ENCODE measurements around the gene CXCL10. TPM values are rescaled to one million over a fixed set of nuclear protein-coding genes. Genes with fewer than 3 reads are reported as not detected.

CXCL10 gene
- 0.07 to 0.27 TPM (median 0.12 TPM) in 3 of 5 replicates, not detected in the others for total RNA-seq (2022; extraction: Qiagen RNA extraction; ENCODE audit: low read depth)

DNA sequence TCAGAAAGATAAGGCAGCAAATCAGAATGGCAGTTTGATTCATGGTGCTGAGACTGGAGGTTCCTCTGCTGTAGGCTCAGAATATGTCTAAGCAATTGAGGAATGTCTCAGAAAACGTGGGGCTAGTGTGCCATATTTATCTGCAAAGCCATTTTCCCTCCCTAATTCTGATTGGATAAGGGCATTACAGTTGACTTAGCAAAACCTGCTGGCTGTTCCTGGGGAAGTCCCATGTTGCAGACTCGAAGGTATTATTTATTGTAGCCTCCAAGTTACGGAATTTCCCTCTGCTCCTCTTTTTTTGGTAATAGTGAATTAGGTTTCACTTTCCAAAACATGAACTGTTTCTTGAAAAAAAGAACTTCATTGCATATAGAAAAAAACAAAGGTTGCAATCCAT is at the start of gene CXCL10:
Gene CXCL10 (minus strand): TSS at position 109 of the 400 bp plus-strand sequence. CDS start 66 bp downstream, at position 43.

GRCh38 chr4:76035799-76036380 is 12.6 kb upstream of the CXCL10 start, which contains the start of gene CXCL11:
TSS of gene CXCL11 (minus strand) at chr4:76036070. CDS start at chr4:76035987, 83 bp downstream.

GRCh38 chr4:76007089-76007862 is 16.0 kb downstream of the CXCL10 start, which contains the start of gene CXCL9:
TSS of gene CXCL9 (minus strand) at chr4:76007509. CDS start at chr4:76007449, 60 bp downstream.

Other genes with a start within 250 kb of the CXCL10 start
- not detected in 5 replicates for gene PPEF2, start 121.0 kb downstream of the CXCL10 start, total RNA-seq (2022; extraction: Qiagen RNA extraction; ENCODE audit: low read depth)
- 22.6 to 26.2 TPM (median 23.9 TPM) in 5 replicates for gene NAAA, start 82.5 kb downstream of the CXCL10 start, total RNA-seq (2022; extraction: Qiagen RNA extraction; ENCODE audit: low read depth)
- gene SDAD1, start 32.6 kb downstream of the CXCL10 start, total RNA-seq (2022; extraction: Qiagen RNA extraction; ENCODE audit: low read depth) = 13.7 to 19.9 TPM (median 14.1 TPM) in 5 replicates
- not detected in 5 replicates for gene CXCL9, start 16.0 kb downstream of the CXCL10 start, total RNA-seq (2022; extraction: Qiagen RNA extraction; ENCODE audit: low read depth)
- gene CXCL11, start 12.6 kb upstream of the CXCL10 start, total RNA-seq (2022; extraction: Qiagen RNA extraction; ENCODE audit: low read depth) = 0.23 to 0.42 TPM (median 0.29 TPM) in 5 replicates
- not detected in 5 replicates for gene ART3, start 51.2 kb upstream of the CXCL10 start, total RNA-seq (2022; extraction: Qiagen RNA extraction; ENCODE audit: low read depth)
- gene NUP54, start 124.9 kb upstream of the CXCL10 start, total RNA-seq (2022; extraction: Qiagen RNA extraction; ENCODE audit: low read depth) = 24.9 to 43.7 TPM (median 26.4 TPM) in 5 replicates
- gene SCARB2, start 190.3 kb upstream of the CXCL10 start, total RNA-seq (2022; extraction: Qiagen RNA extraction; ENCODE audit: low read depth) = 40.6 to 57.3 TPM (median 53.1 TPM) in 5 replicates
- gene FAM47E, start 228.2 kb upstream of the CXCL10 start, total RNA-seq (2022; extraction: Qiagen RNA extraction; ENCODE audit: low read depth) = 0.08 to 0.23 TPM (median 0.08 TPM) in 3 of 5 replicates, not detected in the others

All from A549 treated with CpdA at 1 μM for 4 hours (cell line).